PC-3 (cell line): ENCODE data around the gene GADD45GIP1.

Experiments used
- CTCF ChIP-seq: fragments of 300-600 bp; sonication (generic); conservative IDR thresholded peaks from 2 replicates; pipeline ENCODE4 v1.5.1; 2017; ENCODE audit warnings: antibody characterized with exemption, low read depth, mild to moderate bottlenecking, low read length
- EZH2 ChIP-seq: fragments of 300-600 bp; sonication (generic); IDR thresholded peaks from one replicate; pipeline ENCODE4 v1.6.1; 2017; ENCODE audit warnings: antibody characterized with exemption, mild to moderate bottlenecking, low read length; ENCODE audit not compliant: unreplicated experiment

DNA sequence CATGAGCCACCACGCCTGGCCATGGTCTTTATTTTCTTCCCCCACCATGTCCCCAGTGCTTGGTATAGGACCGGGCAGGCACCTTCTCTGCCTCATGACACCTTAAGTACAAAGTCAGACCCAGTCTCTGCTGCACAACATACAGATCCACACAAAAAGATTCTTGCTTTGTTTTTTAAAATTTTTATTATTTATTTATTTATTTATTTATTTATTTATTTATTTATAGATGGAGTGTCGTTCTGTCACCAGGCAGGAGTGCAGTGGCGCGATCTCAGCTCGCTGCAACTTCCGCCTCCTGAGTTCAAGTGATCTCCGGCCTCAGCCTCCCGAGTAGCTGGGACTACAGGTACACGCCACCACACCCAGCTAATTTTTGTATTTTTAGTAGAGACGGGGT lies 35.7 kb upstream of the GADD45GIP1 start:
- TF ChIP-seq CTCF, result no peak
- no peak for TF ChIP-seq EZH2
